IMR-90 (cell line): ENCODE data around the gene FBXO9. TPM values are rescaled to one million over a fixed set of nuclear protein-coding genes. Genes with fewer than 3 reads are reported as not detected.

Experiments used
- ATAC-seq: fragments of 200-7000 bp; cut with Tn5 transposase; 2 replicates; pipeline ENCODE4 v1.9.1; 2020; ENCODE audit warnings: low read depth, mild to moderate bottlenecking, moderate library complexity
- BruUV-seq: library from RNA; stranded (reverse); fragments of 400-500 nt; replicated peaks from 2 replicates; lab custom pipeline; 2021; lab: Mats Ljungman, UMichigan
- CTCF ChIA-PET: fragments of 300-600 bp; formaldehyde crosslinking; extraction: SDS; loops from one replicate; lab custom pipeline; 2021; ENCODE audit warnings: antibody characterized with exemption; lab: Yijun Ruan, JAX
- POLR2A ChIA-PET: fragments of 300-600 bp; sonication (Branson Sonifier 250); formaldehyde crosslinking; loops from one replicate; lab custom pipeline; 2022; ENCODE audit warnings: antibody characterized with exemption; ENCODE audit not compliant: unreplicated experiment; lab: Charles Lee
- DNase-seq: peaks from one replicate; pipeline ENCODE4 v3.0.0; 2013
- H2AFZ ChIP-seq: replicated peaks from 2 replicates; pipeline ENCODE3; 2013; ENCODE audit warnings: low read length, mild to moderate bottlenecking; ENCODE audit not compliant: poor library complexity
- H2AK5ac ChIP-seq: 2 replicates; pipeline ENCODE4 v1.6.1; 2013; ENCODE audit warnings: low read depth, low read length, inconsistent platforms
- H2AK9ac ChIP-seq: replicated peaks from 2 replicates; pipeline ENCODE3; 2013; ENCODE audit warnings: mild to moderate bottlenecking, low read depth, low read length, moderate library complexity; ENCODE audit not compliant: poor library complexity
- H2BK120ac ChIP-seq: 2 replicates; pipeline ENCODE4 v1.6.1; 2013; ENCODE audit warnings: low read depth, low read length, inconsistent platforms
- H2BK15ac ChIP-seq: 3 replicates; pipeline ENCODE4 v1.6.1; 2013; ENCODE audit warnings: low read depth, low read length, inconsistent platforms
- H2BK20ac ChIP-seq: 2 replicates; pipeline ENCODE4 v1.6.1; 2013; ENCODE audit warnings: low read depth, mild to moderate bottlenecking, inconsistent platforms, low read length, moderate library complexity
- H2BK5ac ChIP-seq: 2 replicates; pipeline ENCODE4 v1.6.1; 2013; ENCODE audit warnings: mild to moderate bottlenecking, low read depth, low read length, inconsistent platforms; ENCODE audit not compliant: poor library complexity, severe bottlenecking
- H3K14ac ChIP-seq: replicated peaks from 2 replicates; pipeline ENCODE4 v1.6.1; 2013; ENCODE audit warnings: low read depth, low read length, inconsistent platforms
- H3K18ac ChIP-seq: 2 replicates; pipeline ENCODE4 v1.6.1; 2013; ENCODE audit warnings: low read depth, low read length, control low read depth
- H3K23ac ChIP-seq: 2 replicates; pipeline ENCODE4 v1.6.1; 2013; ENCODE audit warnings: low read depth, low read length, inconsistent platforms
- H3K27ac ChIP-seq: 2 replicates; pipeline ENCODE4 v1.5.1; 2013; ENCODE audit warnings: mild to moderate bottlenecking, control low read depth, low read length; ENCODE audit not compliant: insufficient read depth
- H3K27me3 ChIP-seq: 2 replicates; pipeline ENCODE4 v1.6.1; 2013; ENCODE audit warnings: low read length; ENCODE audit not compliant: control insufficient read depth, insufficient read depth
- H3K36me3 ChIP-seq: 2 replicates; pipeline ENCODE4 v1.6.1; 2013; ENCODE audit warnings: low read length, mixed read lengths; ENCODE audit not compliant: control insufficient read depth, insufficient read depth
- H3K4ac ChIP-seq: 2 replicates; pipeline ENCODE4 v1.6.1; 2013; ENCODE audit warnings: low read depth, low read length, inconsistent platforms
- H3K4me1 ChIP-seq: 2 replicates; pipeline ENCODE4 v1.6.1; 2013; ENCODE audit warnings: low read length, mixed read lengths; ENCODE audit not compliant: control insufficient read depth, insufficient read depth
- H3K4me2 ChIP-seq: 2 replicates; pipeline ENCODE4 v1.6.1; 2013; ENCODE audit warnings: low read depth, mild to moderate bottlenecking, control low read depth, low read length, moderate library complexity
- H3K4me3 ChIP-seq: 2 replicates; pipeline ENCODE4 v1.5.1; 2013; ENCODE audit warnings: low read depth, mild to moderate bottlenecking, control low read depth, low read length, moderate library complexity; ENCODE audit not compliant: insufficient read depth
- H3K56ac ChIP-seq: 2 replicates; pipeline ENCODE4 v1.6.1; 2013; ENCODE audit warnings: low read length, inconsistent platforms; ENCODE audit not compliant: insufficient read depth; ENCODE audit errors: extremely low read depth
- H3K79me1 ChIP-seq, 2 experiments: 2 replicates each; pipeline ENCODE4 v1.6.1; 2013; ENCODE audit warnings: low read length in 2 of 2, inconsistent platforms in 1 of 2, low read depth in 1 of 2
- H3K9ac ChIP-seq: 2 replicates; pipeline ENCODE4 v1.6.1; 2013; ENCODE audit warnings: low read depth, low read length, control low read depth
- H3K9me1 ChIP-seq: 2 replicates; pipeline ENCODE4 v1.6.1; 2013; ENCODE audit warnings: low read length, inconsistent platforms; ENCODE audit not compliant: insufficient read depth
- H3K9me3 ChIP-seq: 2 replicates; pipeline ENCODE4 v1.6.1; 2013; ENCODE audit warnings: low read length; ENCODE audit not compliant: control insufficient read depth, insufficient read depth
- H4K20me1 ChIP-seq: 2 replicates; pipeline ENCODE4 v1.6.1; 2013; ENCODE audit warnings: low read length, inconsistent platforms; ENCODE audit not compliant: insufficient read depth
- H4K5ac ChIP-seq: 2 replicates; pipeline ENCODE4 v1.6.1; 2013; ENCODE audit warnings: mild to moderate bottlenecking, low read depth, low read length, control low read depth
- H4K8ac ChIP-seq, 2 experiments: 2 replicates each; pipeline ENCODE4 v1.6.1; 2013; ENCODE audit warnings: low read depth in 2 of 2, low read length in 2 of 2, control low read depth in 1 of 2, inconsistent platforms in 1 of 2
- H4K91ac ChIP-seq: 2 replicates; pipeline ENCODE4 v1.6.1; 2013; ENCODE audit warnings: low read depth, low read length, inconsistent platforms; ENCODE audit not compliant: insufficient read depth
- BHLHE40 ChIP-seq: fragments of 150-350 bp; IDR thresholded peaks from 2 replicates; pipeline ENCODE4 v1.6.1; 2016; ENCODE audit warnings: mild to moderate bottlenecking, low read depth, low read length
- CEBPB ChIP-seq: IDR thresholded peaks from 2 replicates; pipeline ENCODE4 v1.6.1; 2012; ENCODE audit warnings: low read depth, low read length, improper control_type of control experiment
- CHD1 ChIP-seq: IDR thresholded peaks from 2 replicates; pipeline ENCODE4 v1.6.1; 2012; ENCODE audit warnings: low read depth, low read length, improper control_type of control experiment
- CTCF ChIP-seq: conservative IDR thresholded peaks from 2 replicates; pipeline ENCODE4 v1.5.1; 2012; ENCODE audit warnings: mild to moderate bottlenecking, low read depth, low read length, improper control_type of control experiment
- ELK1 ChIP-seq: fragments of 150-350 bp; IDR thresholded peaks from 2 replicates; pipeline ENCODE4 v1.6.1; 2016; ENCODE audit warnings: low read depth, mild to moderate bottlenecking, low read length, moderate library complexity, borderline replicate concordance
- FOS ChIP-seq: fragments of 150-350 bp; IDR thresholded peaks from 2 replicates; pipeline ENCODE4 v1.6.1; 2016; ENCODE audit warnings: low read depth, low read length
- MAFK ChIP-seq: IDR thresholded peaks from 2 replicates; pipeline ENCODE4 v1.6.1; 2012; ENCODE audit warnings: low read depth, low read length, improper control_type of control experiment
- MAZ ChIP-seq: IDR thresholded peaks from 2 replicates; pipeline ENCODE4 v1.6.1; 2012; ENCODE audit warnings: low read depth, mild to moderate bottlenecking, low read length, improper control_type of control experiment, moderate library complexity, borderline replicate concordance
- MXI1 ChIP-seq: IDR thresholded peaks from 2 replicates; pipeline ENCODE4 v1.6.1; 2012; ENCODE audit warnings: low read depth, mild to moderate bottlenecking, low read length, moderate library complexity, borderline replicate concordance
- NFE2L2 ChIP-seq: fragments of 150-350 bp; IDR thresholded peaks from 2 replicates; pipeline ENCODE4 v1.6.1; 2016; ENCODE audit warnings: low read depth, mild to moderate bottlenecking, low read length
- POLR2A ChIP-seq: IDR thresholded peaks from 2 replicates; pipeline ENCODE4 v1.6.1; 2012; ENCODE audit warnings: mild to moderate bottlenecking, low read depth, low read length
- RAD21 ChIP-seq: IDR thresholded peaks from 2 replicates; pipeline ENCODE4 v1.6.1; 2012; ENCODE audit warnings: low read length, improper control_type of control experiment
- RCOR1 ChIP-seq: IDR thresholded peaks from 2 replicates; pipeline ENCODE4 v1.6.1; 2012; ENCODE audit warnings: mild to moderate bottlenecking, low read length, improper control_type of control experiment; ENCODE audit not compliant: insufficient replicate concordance
- RFX5 ChIP-seq: IDR thresholded peaks from 2 replicates; pipeline ENCODE4 v1.8.0; 2012; ENCODE audit warnings: low read depth, mild to moderate bottlenecking, low read length, moderate library complexity
- SMC3 ChIP-seq: fragments of 150-350 bp; IDR thresholded peaks from 2 replicates; pipeline ENCODE4 v1.6.1; 2016; ENCODE audit warnings: low read depth, mild to moderate bottlenecking, antibody characterized with exemption, low read length, moderate library complexity
- USF2 ChIP-seq: fragments of 150-350 bp; IDR thresholded peaks from 2 replicates; pipeline ENCODE4 v1.6.1; 2017; ENCODE audit warnings: mild to moderate bottlenecking, antibody characterized with exemption, low read length, low read depth
- WGBS, 2 experiments: methylation state at CpG; one replicate each; pipeline versions ENCODE4 v1.1.5 to v1.1.7; 2013; ENCODE audit warnings: missing lambda C conversion rate in 2 of 2; ENCODE audit not compliant: insufficient read length in 1 of 2; ENCODE audit errors: extremely low coverage in 2 of 2; 5-methylcytosine and 5-hydroxymethylcytosine counted together
- dilution Hi-C: fragments of 300-500 bp; cut with HindIII; formaldehyde crosslinking; loops from one replicate; pipeline ENCODE4 v1.14.3; 2018; ENCODE audit warnings: low sequenced_read_pairs; ENCODE audit not compliant: unreplicated experiment
- in situ Hi-C: fragments of 300-500 bp; cut with MboI; formaldehyde crosslinking; loops from 3 replicates; pipeline ENCODE4 v1.14.3; 2019; ENCODE audit warnings: low sequenced_read_pairs, inconsistent platforms, mixed read lengths
- intact Hi-C: fragments of 100-400 bp; cut with micrococcal nuclease; formaldehyde crosslinking; loops from 2 replicates; pipeline ENCODE4 v1.10.0; 2022
- polyA plus RNA-seq, 3 experiments: library from polyadenylated mRNA; depleted of rRNA; stranded (reverse); fragments of >200 nt; gene quantifications; 2 replicates each; pipeline ENCODE4 v1.2.3, GENCODE V29; 2012; ENCODE audit warnings: low replicate concordance in 1 of 3
- total RNA-seq: library from RNA; depleted of rRNA; stranded (reverse); fragments of >200 nt; gene quantifications from 2 replicates; pipeline ENCODE4 v1.2.3, GENCODE V29; 2012

FBXO9 gene
- total and polyA plus RNA-seq, 2 of the 4 experiments (the other 2 are of a cell fraction): 49.6 to 65.9 TPM

GRCh38 chr6:53015486-53015885 is 49.7 kb upstream of the FBXO9 start:
- intact Hi-C loops: loop anchor here (2.0 kb wide), 1 partner anchor 17 kb away; no protein-coding TSS in a partner anchor
- no peak overlapping the region for H3K9ac ChIP-seq
- no peak for ATAC-seq
- H2BK20ac ChIP-seq: no peak overlapping the region
- H3K23ac ChIP-seq: no peak overlapping the region
- no peak overlapping the region for H3K4me2 ChIP-seq
- H3K27me3 ChIP-seq: no peaks in the 10 kb centered on the region
- H2BK15ac ChIP-seq: no peak overlapping the region
- ChIA-PET CTCF (no interaction called here), POLR2A (no interaction called here)
- peaks cover 24% of the 10 kb centered on the region for H3K36me3 ChIP-seq
- no peak overlapping the region for H3K56ac ChIP-seq
- H4K20me1 ChIP-seq: no peaks in the 10 kb centered on the region
- H4K8ac ChIP-seq: no peak overlapping the region
- H4K5ac ChIP-seq: no peak overlapping the region
- H3K4ac ChIP-seq: no peak overlapping the region
- no peak overlapping the region for H3K14ac ChIP-seq
- in situ Hi-C loops: no loop called here
- no peak overlapping the region for H2AK5ac ChIP-seq
- no peak overlapping the region for H3K4me3 ChIP-seq
- H3K9me1 ChIP-seq: peaks cover 5% of the 10 kb centered on the region
- no peak for DNase-seq
- H2AFZ ChIP-seq: no peak overlapping the region
- H2BK120ac ChIP-seq: no peak overlapping the region
- WGBS, 2 experiments: no CpG with 5 or more reads among the region's 1 CpG
- H2BK5ac ChIP-seq: no peak overlapping the region
- no peak for TF ChIP-seq CEBPB
- no peak for TF ChIP-seq SMC3
- TF ChIP-seq USF2: no peak
- no peak for TF ChIP-seq RCOR1
- TF ChIP-seq CHD1: no peak
- TF ChIP-seq RFX5: no peak
- no peak for TF ChIP-seq CTCF
- no peak for TF ChIP-seq RAD21
- no peak for TF ChIP-seq FOS
- TF ChIP-seq MXI1: no peak
- no peak for TF ChIP-seq NFE2L2
- no peak for TF ChIP-seq POLR2A
- no peak for TF ChIP-seq ELK1
- TF ChIP-seq BHLHE40: no peak
- TF ChIP-seq MAZ: no peak
- TF ChIP-seq MAFK: no peak
- BruUV-seq: no TSS peak
- dilution Hi-C loops: no loop called here
- no peak overlapping the region for H3K18ac ChIP-seq
- H3K79me1 ChIP-seq: peaks cover 0 to 3% of the 10 kb centered on the region in 2 experiments; a peak in 1 of 4 replicates
- no peak overlapping the region for H3K27ac ChIP-seq
- no peak overlapping the region for H4K91ac ChIP-seq
- H3K9me3 ChIP-seq: no peaks in the 10 kb centered on the region
- no peak overlapping the region for H2AK9ac ChIP-seq
- peaks cover 15% of the 10 kb centered on the region for H3K4me1 ChIP-seq
